MCF 10A (cell line): ENCODE data around the gene FNIP1. TPM values are rescaled to one million over a fixed set of nuclear protein-coding genes. Genes with fewer than 3 reads are reported as not detected.
A peak's percentile ranks its signal among the peaks of the same experiment; 100 is the strongest.
"Not testable (repeated sequence)": the region's sequence is repeated elsewhere in the genome, so short reads cannot be mapped to it uniquely, and the experiment has no call there.

ENCODE experiments used
- Bru-seq: library from RNA; stranded (reverse); fragments of 400-500 nt; gene quantifications from one replicate; lab custom pipeline; 2021; lab: Mats Ljungman, UMichigan
- BruChase-seq, 2 experiments: library from RNA; stranded (reverse); fragments of 400-500 nt; gene quantifications; one replicate each; lab custom pipeline; 2021; lab: Mats Ljungman, UMichigan
- BruUV-seq: library from RNA; stranded (reverse); fragments of 400-500 nt; replicated peaks from 2 replicates; lab custom pipeline; 2021; lab: Mats Ljungman, UMichigan
- CTCF ChIA-PET: fragments of 300-600 bp; sonication (Branson Sonifier 250); formaldehyde crosslinking; extraction: SDS; loops from one replicate; lab custom pipeline; 2021; ENCODE audit warnings: antibody characterized with exemption, inconsistent platforms; lab: Yijun Ruan, JAX
- POLR2A ChIA-PET: fragments of 300-600, 350-650 bp; sonication (Branson Sonifier 250); formaldehyde crosslinking; extraction: SDS; loops from one replicate; lab custom pipeline; 2020; ENCODE audit warnings: antibody characterized with exemption, inconsistent platforms; lab: Yijun Ruan, JAX
- DNase-seq: peaks from one replicate; pipeline ENCODE4 v3.0.0-alpha.2; 2018; ENCODE audit not compliant: unreplicated experiment
- H3K27ac Mint-ChIP-seq: one replicate; pipeline ENCODE4 v1.8.0; 2022; ENCODE audit warnings: mild to moderate bottlenecking, low read depth, mixed read lengths; ENCODE audit not compliant: unreplicated experiment
- H3K27me3 Mint-ChIP-seq: one replicate; pipeline ENCODE4 v1.8.0; 2022; ENCODE audit warnings: mixed read lengths; ENCODE audit not compliant: insufficient read depth, unreplicated experiment
- H3K36me3 Mint-ChIP-seq: one replicate; pipeline ENCODE4 v1.8.0; 2022; ENCODE audit warnings: mild to moderate bottlenecking, moderate library complexity, mixed read lengths; ENCODE audit not compliant: insufficient read depth, unreplicated experiment
- H3K4me1 Mint-ChIP-seq: one replicate; pipeline ENCODE4 v1.8.0; 2022; ENCODE audit warnings: mixed read lengths; ENCODE audit not compliant: insufficient read depth, unreplicated experiment
- H3K4me3 Mint-ChIP-seq: one replicate; pipeline ENCODE4 v1.8.0; 2022; ENCODE audit warnings: mild to moderate bottlenecking, moderate library complexity, mixed read lengths; ENCODE audit not compliant: unreplicated experiment
- H3K9me3 Mint-ChIP-seq: one replicate; pipeline ENCODE4 v1.8.0; 2022; ENCODE audit warnings: mixed read lengths; ENCODE audit not compliant: unreplicated experiment
- intact Hi-C: fragments of 100-400 bp; cut with micrococcal nuclease; formaldehyde crosslinking; loops from 2 replicates; pipeline ENCODE4 v1.14.1; 2022
- long read RNA-seq: library from polyadenylated mRNA; stranded (forward); transcript quantifications from one replicate; pipeline ENCODE4 v2.0.0, GENCODE V29; 2022
- total RNA-seq: library from RNA; stranded (reverse); gene quantifications from 2 replicates; pipeline ENCODE4 v1.2.3, GENCODE V29; 2022
- TF ChIP-seq, protein P1 (sequence below): fragments of 200-600 bp; IDR thresholded peaks from one replicate; pipeline ENCODE4 v1.8.0; 2022; ENCODE audit warnings: antibody characterized with exemption, mild to moderate bottlenecking; ENCODE audit not compliant: unreplicated experiment

The FNIP1 gene
- 36.3 and 56.6 TPM in 2 replicates for total RNA-seq
- percentile 98 among the genes with signal in this experiment for Bru-seq, nascent RNA
- percentile 99 among the genes with signal in this experiment for BruChase-seq, experiment 1, labeled RNA remaining after a 6-hour chase
- percentile 100 among the genes with signal in this experiment for BruChase-seq, experiment 2, labeled RNA remaining after a 2-hour chase
- long read RNA-seq, full-length matches to known transcripts: 7 of 22 reads
- long read RNA-seq, partial matches to known transcripts: 5 of 22 reads
- long read RNA-seq, other reads (novel, unspliced or antisense): 10 of 22 reads

- TF ChIP-seq, protein P1, sequence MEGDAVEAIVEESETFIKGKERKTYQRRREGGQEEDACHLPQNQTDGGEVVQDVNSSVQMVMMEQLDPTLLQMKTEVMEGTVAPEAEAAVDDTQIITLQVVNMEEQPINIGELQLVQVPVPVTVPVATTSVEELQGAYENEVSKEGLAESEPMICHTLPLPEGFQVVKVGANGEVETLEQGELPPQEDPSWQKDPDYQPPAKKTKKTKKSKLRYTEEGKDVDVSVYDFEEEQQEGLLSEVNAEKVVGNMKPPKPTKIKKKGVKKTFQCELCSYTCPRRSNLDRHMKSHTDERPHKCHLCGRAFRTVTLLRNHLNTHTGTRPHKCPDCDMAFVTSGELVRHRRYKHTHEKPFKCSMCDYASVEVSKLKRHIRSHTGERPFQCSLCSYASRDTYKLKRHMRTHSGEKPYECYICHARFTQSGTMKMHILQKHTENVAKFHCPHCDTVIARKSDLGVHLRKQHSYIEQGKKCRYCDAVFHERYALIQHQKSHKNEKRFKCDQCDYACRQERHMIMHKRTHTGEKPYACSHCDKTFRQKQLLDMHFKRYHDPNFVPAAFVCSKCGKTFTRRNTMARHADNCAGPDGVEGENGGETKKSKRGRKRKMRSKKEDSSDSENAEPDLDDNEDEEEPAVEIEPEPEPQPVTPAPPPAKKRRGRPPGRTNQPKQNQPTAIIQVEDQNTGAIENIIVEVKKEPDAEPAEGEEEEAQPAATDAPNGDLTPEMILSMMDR: no peak
- POLR2A ChIA-PET: interaction anchor here (0.6 to 2.8 kb wide), 50 partner anchors 9 to 652 kb away, joined by 3 to 29 read pairs (median 4); partner anchors contain the start of genes RAPGEF6 and SLC22A4
- Mint-ChIP-seq H3K4me3 (peak within 1 kb of the TSS; percentile 94), H3K27ac (peak within 1 kb of the TSS; percentile 94), H3K4me1 (peaks cover 14% of the 10 kb centered on the region), H3K36me3 (peaks cover 24% of the 10 kb centered on the region), H3K27me3 (no peaks in the 10 kb centered on the region), H3K9me3 (no peaks in the 10 kb centered on the region)
- peak; percentile 99 for DNase-seq
- no TSS peak for BruUV-seq
- CTCF ChIA-PET: interaction anchor here (0.6 to 4.0 kb wide), 12 partner anchors 10 to 1868 kb away, joined by 3 to 15 read pairs (median 4); no protein-coding TSS in a partner anchor
- intact Hi-C loops: loop anchor here (1.0 to 10.0 kb wide), 4 partner anchors 50 to 372 kb away; partner anchors contain the start of gene RAPGEF6
Measured at GRCh38 chr5:131796793-131797693, at the start of gene FNIP1. FNIP1 (minus strand) TSS chr5:131797017; CDS start chr5:131796921, 96 bp downstream.

GRCh38 chr5:131846536-131846935 is 49.7 kb upstream of the FNIP1 start:
- intact Hi-C loops: no loop called here
- DNase-seq: no peak
- H3K36me3 Mint-ChIP-seq: no peaks in the 10 kb centered on the region

DNA sequence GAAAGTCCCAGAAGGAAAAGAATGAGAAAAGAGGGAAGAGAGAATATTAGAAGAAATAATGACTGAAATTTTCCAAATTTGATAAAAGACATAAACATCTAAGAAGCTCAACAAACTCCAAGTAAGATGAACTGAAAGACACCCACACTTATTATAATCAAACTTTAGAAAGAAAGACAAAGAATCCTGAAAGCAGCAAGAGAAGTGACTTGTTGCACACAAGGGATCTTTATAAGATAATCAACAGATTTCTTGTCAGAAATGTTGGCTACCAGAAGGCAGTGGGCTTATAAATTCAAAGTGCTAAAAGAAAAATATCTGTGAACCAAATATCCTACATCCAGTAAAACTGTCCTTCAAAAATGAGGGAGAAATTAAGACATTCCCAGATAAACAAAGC is 49.0 kb upstream of the FNIP1 start:
- CTCF ChIA-PET: interaction anchor here (0.6 to 1.5 kb wide), 3 partner anchors 10 to 160 kb away, joined by 3 to 4 read pairs (median 3); no protein-coding TSS in a partner anchor
- intact Hi-C loops: no loop called here

More at GRCh38 chr5:131846536-131846935, 49.7 kb upstream of the FNIP1 start:
- no peak overlapping the region for H3K27ac Mint-ChIP-seq
- TF ChIP-seq, protein P1: no peak
- POLR2A ChIA-PET: interaction anchor here (0.7 to 1.0 kb wide), 2 partner anchors 9 to 50 kb away, joined by 4 read pairs; partner anchors contain the start of gene FNIP1
- no peaks in the 10 kb centered on the region for H3K4me1 Mint-ChIP-seq
- H3K9me3 Mint-ChIP-seq: peaks cover 28% of the 10 kb centered on the region
- BruUV-seq: no TSS peak
- CTCF ChIA-PET: interaction anchor here (1.5 kb wide), 1 partner anchor 159 kb away, joined by 4 read pairs; no protein-coding TSS in a partner anchor
- no peaks in the 10 kb centered on the region for H3K27me3 Mint-ChIP-seq
- H3K4me3 Mint-ChIP-seq: no peak overlapping the region

DNA sequence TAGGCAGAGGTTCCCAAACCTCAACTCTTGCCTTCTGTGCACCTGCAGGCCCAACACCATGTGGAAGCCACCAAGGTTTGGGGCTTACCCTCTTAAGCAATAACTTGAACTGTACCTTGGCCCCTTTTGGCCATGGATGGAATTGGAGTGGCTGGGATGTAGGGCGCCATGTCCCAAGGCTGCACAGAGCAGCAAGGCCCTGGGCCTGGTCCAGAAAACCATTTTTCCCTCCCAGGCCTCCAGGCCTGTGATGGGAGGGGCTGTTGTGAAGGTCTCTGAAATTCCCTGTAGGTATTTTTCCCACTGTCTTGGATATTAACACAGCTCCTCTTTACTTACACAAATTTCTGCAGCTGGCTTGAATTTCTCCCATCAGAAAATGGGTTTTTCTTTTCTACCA is 46.2 kb upstream of the FNIP1 start:
- H3K4me3 Mint-ChIP-seq, DNase-seq, H3K4me1 Mint-ChIP-seq, CTCF ChIA-PET, H3K27me3 Mint-ChIP-seq, H3K27ac Mint-ChIP-seq, H3K36me3 Mint-ChIP-seq, intact Hi-C loops, BruUV-seq: not testable (repeated sequence)
- POLR2A ChIA-PET: interaction anchor here (0.7 kb wide), 1 partner anchor 45 kb away, joined by 4 read pairs; no protein-coding TSS in a partner anchor
- H3K9me3 Mint-ChIP-seq: peaks cover 38% of the 10 kb centered on the region

More for the DNA sequence above, 49.0 kb upstream of the FNIP1 start:
- no peaks in the 10 kb centered on the region for H3K36me3 Mint-ChIP-seq
- no peak overlapping the region for H3K27ac Mint-ChIP-seq
- H3K9me3 Mint-ChIP-seq: peaks cover 28% of the 10 kb centered on the region
- DNase-seq: no peak
- H3K27me3 Mint-ChIP-seq: no peaks in the 10 kb centered on the region
- TF ChIP-seq, protein P1: no peak
- no peaks in the 10 kb centered on the region for H3K4me1 Mint-ChIP-seq
- no peak overlapping the region for H3K4me3 Mint-ChIP-seq
- POLR2A ChIA-PET: interaction anchor here (1.0 kb wide), 1 partner anchor 49 kb away, joined by 4 read pairs; the partner anchor contains the start of gene FNIP1
- BruUV-seq: no TSS peak

DNA sequence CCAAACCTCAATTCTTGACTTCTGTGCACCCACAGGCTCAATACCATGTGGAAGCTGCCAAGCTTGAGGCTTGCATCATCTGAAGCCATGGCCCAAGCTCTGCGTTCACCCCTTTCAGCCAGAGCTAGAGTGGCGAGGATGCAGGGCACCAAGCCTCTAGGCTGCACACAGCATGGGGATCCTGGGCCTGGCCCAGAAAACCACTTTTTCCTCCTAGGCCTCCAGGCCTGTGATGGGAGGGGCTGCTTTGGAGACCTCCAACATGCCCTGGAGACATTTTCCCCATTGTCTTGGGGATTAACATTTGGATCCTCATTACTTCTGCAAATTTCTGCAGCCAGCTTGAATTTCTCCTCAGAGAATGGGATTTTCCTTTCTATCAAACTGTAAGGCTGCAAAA is 35.9 kb upstream of the FNIP1 start:
- H3K9me3 Mint-ChIP-seq, DNase-seq, H3K27ac Mint-ChIP-seq, POLR2A ChIA-PET, H3K27me3 Mint-ChIP-seq, intact Hi-C loops, CTCF ChIA-PET, H3K36me3 Mint-ChIP-seq, H3K4me3 Mint-ChIP-seq, BruUV-seq, H3K4me1 Mint-ChIP-seq: not testable (repeated sequence)
